ENCODE results near the gene TMEM183A. TPM values are rescaled to one million over a fixed set of nuclear protein-coding genes. Genes with fewer than 3 reads are reported as not detected.
A peak's percentile ranks its signal among the peaks of the same experiment; 100 is the strongest.

TMEM183A gene
- total and polyA plus RNA-seq, 9 of the 15 experiments (the other 6 are each of a cell fraction or from before 2014, with no cell fraction given) = 23.4 to 190 (median 124) TPM

- TF ChIP-seq ZNF449 (CRISPR knock-in tag; IDR thresholded peaks at IDR 0.05) (no peak), CCNT2 (IDR thresholded peaks at IDR 0.05; ENCODE audit: borderline replicate concordance, extremely low read depth, insufficient read length, low read depth, low read length) (no peak), ZNF77 (CRISPR knock-in tag; IDR thresholded peaks at IDR 0.05) (no peak), THAP7 (CRISPR knock-in tag; IDR thresholded peaks at IDR 0.05) (no peak), THRAP3 (IDR thresholded peaks at IDR 0.05; ENCODE audit: borderline replicate concordance) (no peak), ZNF395 (CRISPR knock-in tag; IDR thresholded peaks at IDR 0.05) (no peak), STAT6 (CRISPR knock-in tag; IDR thresholded peaks at IDR 0.05) (no peak), ETV5 (CRISPR knock-in tag; IDR thresholded peaks at IDR 0.05; ENCODE audit: low read depth) (0 out of 2 replicates have a peak, but pooled peaks have one; percentile 18), ZNF512 (tag; IDR thresholded peaks at IDR 0.05) (no peak), ZFPM2 (CRISPR knock-in tag; IDR thresholded peaks at IDR 0.05) (no peak), ATF4 (CRISPR knock-in tag; IDR thresholded peaks at IDR 0.05) (no peak), JUND (IDR thresholded peaks at IDR 0.05; ENCODE audit: borderline replicate concordance, low read depth, low read length) (peak; percentile 83), JUND (tag; IDR thresholded peaks at IDR 0.05; ENCODE audit: borderline replicate concordance, low read depth, low read length) (peak; percentile 89; the same call in 2 of the 3 replicates), CHCHD3 (CRISPR knock-in tag; IDR thresholded peaks at IDR 0.05) (no peak), TAF15 (IDR thresholded peaks at IDR 0.05; ENCODE audit: low read depth, low read length) (no peak), ATF3 (IDR thresholded peaks at IDR 0.05) (peak; percentile 81), ATF3 (CRISPR knock-in tag; conservative IDR thresholded peaks at IDR 0.05) (no peak)
These were observed 39.9 kb downstream of the TMEM183A start (continued) for GRCh38 chr1:203046984-203047630.
